Testis (tissue), 3 donors: ENCODE measurements around the gene OLFML2A. TPM values are rescaled to one million over a fixed set of nuclear protein-coding genes. Genes with fewer than 3 reads are reported as not detected.

Experiments
- DNase-seq: peaks from one replicate; pipeline ENCODE4 v3.0.0-alpha.2; 2019
- H3K27ac ChIP-seq, 2 donors: fragments of 200-600 bp; sonication (generic); one replicate each; pipeline ENCODE4 v1.5.1; 2019
- H3K27me3 ChIP-seq: fragments of 200-600 bp; sonication (generic); one replicate; pipeline ENCODE4 v1.5.1; 2019
- H3K36me3 ChIP-seq: fragments of 200-600 bp; sonication (generic); one replicate; pipeline ENCODE4 v1.5.1; 2017; ENCODE audit warnings: low read depth; ENCODE audit errors: missing control alignments
- H3K4me1 ChIP-seq: fragments of 200-600 bp; sonication (generic); one replicate; pipeline ENCODE4 v1.5.1; 2019
- H3K4me3 ChIP-seq, 2 donors: fragments of 200-600 bp; sonication (generic); one replicate each; pipeline ENCODE4 v1.5.1; 2017 to 2019
- H3K9me3 ChIP-seq: fragments of 200-600 bp; sonication (generic); one replicate; pipeline ENCODE4 v1.5.1; 2017
- CTCF ChIP-seq, 3 experiments: fragments of 450-650 bp in 2 of 3; fragments of 200-600 bp in 1 of 3; sonication (generic) in 1 of 3; IDR thresholded peaks; one replicate each; pipeline ENCODE4 v1.5.1; 2016 to 2019; ENCODE audit warnings: antibody characterized with exemption in 3 of 3, mild to moderate bottlenecking in 2 of 3, moderate library complexity in 1 of 3
- POLR2A ChIP-seq: fragments of 450-650 bp; IDR thresholded peaks from one replicate; pipeline ENCODE4 v1.6.1; 2017; ENCODE audit warnings: antibody characterized with exemption, mild to moderate bottlenecking, moderate library complexity
- WGBS, 2 donors: methylation state at CpG; one replicate each; pipeline ENCODE4 v1.1.5; 2018; 5-methylcytosine and 5-hydroxymethylcytosine counted together
- intact Hi-C: fragments of 100-400 bp; cut with DNase I; formaldehyde crosslinking; loops from one replicate; pipeline ENCODE4 v1.15.1; 2023; ENCODE audit warnings: low total_unique reads
- polyA plus RNA-seq: library from polyadenylated mRNA; stranded (reverse); fragments of 350-450 nt; fragmentation: Illumina TruSeq; extraction: RNeasy Lipid Tissue Mini Kit (QIAGEN cat#74804); gene quantifications from one replicate; pipeline ENCODE4 v1.2.3, GENCODE V29; 2014; ENCODE audit warnings: low read depth, low replicate concordance; ENCODE audit not compliant: insufficient read depth
- total RNA-seq, 2 donors: library from RNA; depleted of rRNA; stranded (reverse); fragments of >200 nt; gene quantifications; one replicate each; pipeline ENCODE4 v1.2.3, GENCODE V29; 2016

Gene OLFML2A
- total and polyA plus RNA-seq, 3 donors from 2014 or later: 2.6 to 5.2 (median 4.0) TPM

- no peak for DNase-seq
- no peak overlapping the region for H3K27ac ChIP-seq
- H3K27me3 ChIP-seq: no peaks in the 10 kb centered on the region
- WGBS, 2 donors: 63 to 77% methylated on average over 2 of the region's 2 CpGs
- no peak for TF ChIP-seq POLR2A
- TF ChIP-seq CTCF (IDR thresholded peaks at IDR 0.05): no peak
- intact Hi-C loops: no loop called here
- H3K4me3 ChIP-seq: no peak overlapping the region
- H3K4me1 ChIP-seq: peaks cover 11% of the 10 kb centered on the region
- H3K9me3 ChIP-seq: no peaks in the 10 kb centered on the region
- H3K36me3 ChIP-seq: no peaks in the 10 kb centered on the region
Measured at GRCh38 chr9:124739360-124739759, 37.6 kb upstream of the OLFML2A start.

GRCh38 chr9:124741149-124741548, 35.8 kb upstream of the OLFML2A start:
- no peak for TF ChIP-seq POLR2A
- no peak for TF ChIP-seq CTCF (IDR thresholded peaks at IDR 0.05)
- Histone ChIP-seq H3K27ac (peak overlapping the region in 1 of 2 donors; percentile 53), H3K27me3 (no peaks in the 10 kb centered on the region), H3K4me1 (no peaks in the 10 kb centered on the region), H3K36me3 (no peaks in the 10 kb centered on the region), H3K9me3 (no peaks in the 10 kb centered on the region), H3K4me3 (no peak overlapping the region)
- intact Hi-C loops: no loop called here
- no peak for DNase-seq
- WGBS, 2 donors: 88 to 91% methylated on average over 4 of the region's 4 CpGs

GRCh38 chr9:124741662-124742061, 35.3 kb upstream of the OLFML2A start:
- no peak overlapping the region for H3K4me3 ChIP-seq
- DNase-seq: no peak
- WGBS, 2 donors: 78 to 84% methylated on average over 4 of the region's 4 CpGs
- no peaks in the 10 kb centered on the region for H3K9me3 ChIP-seq
- peak overlapping the region in 1 of 2 donors; percentile 53 for H3K27ac ChIP-seq
- H3K4me1 ChIP-seq: no peaks in the 10 kb centered on the region
- no peaks in the 10 kb centered on the region for H3K27me3 ChIP-seq
- intact Hi-C loops: no loop called here
- TF ChIP-seq CTCF (IDR thresholded peaks at IDR 0.05) (no peak), POLR2A (no peak)
- H3K36me3 ChIP-seq: no peaks in the 10 kb centered on the region

GRCh38 chr9:124742940-124743339, 34.0 kb upstream of the OLFML2A start:
- no peak for DNase-seq
- Histone ChIP-seq H3K36me3 (no peaks in the 10 kb centered on the region), H3K9me3 (no peaks in the 10 kb centered on the region), H3K4me1 (no peaks in the 10 kb centered on the region), H3K27ac (peak overlapping the region; percentile 9 to 53), H3K27me3 (no peaks in the 10 kb centered on the region), H3K4me3 (no peak overlapping the region)
- no peak for TF ChIP-seq CTCF (IDR thresholded peaks at IDR 0.05)
- no peak for TF ChIP-seq POLR2A
- intact Hi-C loops: no loop called here

GRCh38 chr9:124743686-124744348, 33.1 kb upstream of the OLFML2A start:
- whole genome bisulfite sequencing, 2 donors: 56 to 73% methylated on average over 5 of the region's 5 CpGs

More at GRCh38 chr9:124743686-124744348, 33.1 kb upstream of the OLFML2A start:
- Histone ChIP-seq H3K27ac (peak overlapping the region; percentile 9 to 53), H3K27me3 (no peaks in the 10 kb centered on the region), H3K4me3 (no peak overlapping the region), H3K4me1 (no peaks in the 10 kb centered on the region), H3K36me3 (no peaks in the 10 kb centered on the region), H3K9me3 (no peaks in the 10 kb centered on the region)
- TF ChIP-seq POLR2A (no peak), CTCF (IDR thresholded peaks at IDR 0.05) (no peak)
- no peak for DNase-seq
- intact Hi-C loops: no loop called here
